Body of pancreas (tissue), 4 donors: ENCODE measurements around the gene UCKL1. TPM values are rescaled to one million over a fixed set of nuclear protein-coding genes. Genes with fewer than 3 reads are reported as not detected.

ENCODE experiments used
- ATAC-seq: fragments of 150-250 bp; one replicate; pipeline ENCODE4 v1.9.1; 2016
- DNase-seq, 4 donors: peaks; one replicate each; pipeline ENCODE4 v3.0.0-alpha.2; 2019
- H3K27ac ChIP-seq, 4 donors: fragments of 200-600 bp; sonication (generic); 1 replicate in 3 of 4; 2 replicates in 1 of 4; pipeline versions ENCODE4 v1.5.1 to v1.6.1; 2016 to 2019; ENCODE audit warnings: mild to moderate bottlenecking in 1 of 4, mixed read lengths in 1 of 4, moderate library complexity in 1 of 4
- H3K27me3 ChIP-seq, 2 donors: fragments of 200-600 bp; sonication (generic); one replicate each; pipeline ENCODE4 v1.6.0; 2016; ENCODE audit warnings: mild to moderate bottlenecking in 1 of 2
- H3K36me3 ChIP-seq, 2 donors: fragments of 200-600 bp; sonication (generic); replicated peaks in 1 of 2; 2 replicates each; pipeline ENCODE4 v1.5.1; 2016; ENCODE audit warnings: low read depth in 2 of 2; ENCODE audit not compliant: insufficient read depth in 1 of 2
- H3K4me1 ChIP-seq: fragments of 200-600 bp; sonication (generic); one replicate; pipeline ENCODE4 v1.6.0; 2016
- H3K4me3 ChIP-seq, 2 donors: fragments of 200-600 bp; sonication (generic); 1 replicate in 1 of 2; 2 replicates in 1 of 2; pipeline ENCODE4 v1.5.1; 2016 to 2019
- H3K9me3 ChIP-seq, 3 donors: fragments of 200-600 bp; sonication (generic); 1 replicate in 2 of 3; 2 replicates in 1 of 3; pipeline ENCODE4 v1.5.1; 2016
- POLR2A ChIP-seq, 3 donors: fragments of 450-650 bp; IDR thresholded peaks; one replicate each; pipeline ENCODE4 v1.6.1; 2016; ENCODE audit warnings: antibody characterized with exemption in 3 of 3, mild to moderate bottlenecking in 2 of 3
- WGBS, 2 donors: methylation state at CpG; one replicate each; pipeline ENCODE4 v1.1.5; 2017; 5-methylcytosine and 5-hydroxymethylcytosine counted together
- intact Hi-C: fragments of 100-400 bp; cut with DNase I; formaldehyde crosslinking; loops from one replicate; pipeline ENCODE4 v1.15.1; 2023
- total RNA-seq, 2 donors: library from RNA; depleted of rRNA; stranded (reverse); fragments of >200 nt; gene quantifications; one replicate each; pipeline ENCODE4 v1.1.0, GENCODE V29; 2016
- TF ChIP-seq, protein P1 (sequence below), 7 experiments: fragments of 450-650 bp in 4 of 7; fragments of 200-600 bp in 3 of 7; sonication (generic) in 3 of 7; IDR thresholded peaks; one replicate each; pipeline ENCODE4 v1.5.1; 2016 to 2019; ENCODE audit warnings: antibody characterized with exemption in 7 of 7

UCKL1 gene
- total RNA-seq, 2 donors from 2014 or later, result 21.0 to 26.0 TPM

DNA sequence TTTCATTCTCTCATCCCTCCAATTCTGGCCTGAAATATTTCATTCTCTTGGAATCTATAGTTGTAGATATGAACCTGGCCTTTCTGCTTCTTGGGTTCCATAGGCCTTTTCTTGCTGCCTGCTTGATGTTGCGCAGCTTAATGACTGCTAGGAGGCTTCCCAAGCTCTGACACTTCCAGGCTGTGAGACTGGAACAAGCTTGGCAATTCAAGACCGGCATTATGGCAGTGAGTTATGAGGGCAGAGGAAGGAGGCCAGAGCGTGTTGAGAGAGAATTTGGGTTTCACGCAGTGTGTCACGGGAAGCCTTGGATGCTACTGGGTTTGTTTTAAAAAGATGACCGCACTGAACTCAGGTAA lies 62.2 kb downstream of the UCKL1 start:
- H3K27ac ChIP-seq, result peak overlapping the region; percentile 57 to 87 (median 68)
- 29 to 31% methylated on average over 6 of the region's 6 CpGs for WGBS, 2 donors
- intact Hi-C loops, result no loop called here
- ATAC-seq, result no peak
- DNase-seq, result no peak
- H3K9me3 ChIP-seq, result no peaks in the 10 kb centered on the region
- TF ChIP-seq, protein P1, sequence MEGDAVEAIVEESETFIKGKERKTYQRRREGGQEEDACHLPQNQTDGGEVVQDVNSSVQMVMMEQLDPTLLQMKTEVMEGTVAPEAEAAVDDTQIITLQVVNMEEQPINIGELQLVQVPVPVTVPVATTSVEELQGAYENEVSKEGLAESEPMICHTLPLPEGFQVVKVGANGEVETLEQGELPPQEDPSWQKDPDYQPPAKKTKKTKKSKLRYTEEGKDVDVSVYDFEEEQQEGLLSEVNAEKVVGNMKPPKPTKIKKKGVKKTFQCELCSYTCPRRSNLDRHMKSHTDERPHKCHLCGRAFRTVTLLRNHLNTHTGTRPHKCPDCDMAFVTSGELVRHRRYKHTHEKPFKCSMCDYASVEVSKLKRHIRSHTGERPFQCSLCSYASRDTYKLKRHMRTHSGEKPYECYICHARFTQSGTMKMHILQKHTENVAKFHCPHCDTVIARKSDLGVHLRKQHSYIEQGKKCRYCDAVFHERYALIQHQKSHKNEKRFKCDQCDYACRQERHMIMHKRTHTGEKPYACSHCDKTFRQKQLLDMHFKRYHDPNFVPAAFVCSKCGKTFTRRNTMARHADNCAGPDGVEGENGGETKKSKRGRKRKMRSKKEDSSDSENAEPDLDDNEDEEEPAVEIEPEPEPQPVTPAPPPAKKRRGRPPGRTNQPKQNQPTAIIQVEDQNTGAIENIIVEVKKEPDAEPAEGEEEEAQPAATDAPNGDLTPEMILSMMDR (IDR thresholded peaks at IDR 0.05), result no peak
- no peak for TF ChIP-seq POLR2A (IDR thresholded peaks at IDR 0.05)
- H3K4me1 ChIP-seq, result peaks cover 41% of the 10 kb centered on the region
- H3K4me3 ChIP-seq, result no peak overlapping the region
- peaks cover 0 to 6% of the 10 kb centered on the region in 2 donors for H3K36me3 ChIP-seq
- no peaks in the 10 kb centered on the region for H3K27me3 ChIP-seq

DNA sequence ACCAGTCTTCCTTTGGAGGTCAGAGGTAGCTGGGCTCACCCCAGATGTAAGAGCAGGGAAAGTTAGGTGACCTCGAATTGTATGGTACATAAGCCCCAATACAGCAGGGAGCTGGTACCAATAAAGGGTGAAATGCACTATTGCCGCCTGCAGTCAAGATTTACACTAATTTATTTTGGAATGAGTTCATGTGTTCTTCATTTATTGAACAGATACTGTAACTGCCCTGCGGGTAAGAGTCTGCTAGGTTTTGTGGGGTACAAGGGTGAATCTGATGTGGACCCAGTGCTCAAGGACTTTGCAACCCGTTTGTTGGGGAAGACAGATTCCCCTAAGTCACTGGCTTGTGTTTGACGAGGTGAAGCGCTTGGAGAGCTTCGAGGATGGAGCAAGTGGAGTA lies 63.8 kb downstream of the UCKL1 start:
- 81 to 85% methylated on average over 7 of the region's 7 CpGs for WGBS, 2 donors
- Histone ChIP-seq H3K9me3 (no peaks in the 10 kb centered on the region), H3K27ac (no peak overlapping the region), H3K27me3 (no peaks in the 10 kb centered on the region), H3K4me3 (no peak overlapping the region), H3K4me1 (peaks cover 26% of the 10 kb centered on the region), H3K36me3 (peaks cover 6% of the 10 kb centered on the region in 2 donors)
- intact Hi-C loops, result no loop called here
- no peak for DNase-seq
- no peak for ATAC-seq
- no peak for TF ChIP-seq POLR2A (IDR thresholded peaks at IDR 0.05)
- TF ChIP-seq, protein P1 (IDR thresholded peaks at IDR 0.05), result no peak

DNA sequence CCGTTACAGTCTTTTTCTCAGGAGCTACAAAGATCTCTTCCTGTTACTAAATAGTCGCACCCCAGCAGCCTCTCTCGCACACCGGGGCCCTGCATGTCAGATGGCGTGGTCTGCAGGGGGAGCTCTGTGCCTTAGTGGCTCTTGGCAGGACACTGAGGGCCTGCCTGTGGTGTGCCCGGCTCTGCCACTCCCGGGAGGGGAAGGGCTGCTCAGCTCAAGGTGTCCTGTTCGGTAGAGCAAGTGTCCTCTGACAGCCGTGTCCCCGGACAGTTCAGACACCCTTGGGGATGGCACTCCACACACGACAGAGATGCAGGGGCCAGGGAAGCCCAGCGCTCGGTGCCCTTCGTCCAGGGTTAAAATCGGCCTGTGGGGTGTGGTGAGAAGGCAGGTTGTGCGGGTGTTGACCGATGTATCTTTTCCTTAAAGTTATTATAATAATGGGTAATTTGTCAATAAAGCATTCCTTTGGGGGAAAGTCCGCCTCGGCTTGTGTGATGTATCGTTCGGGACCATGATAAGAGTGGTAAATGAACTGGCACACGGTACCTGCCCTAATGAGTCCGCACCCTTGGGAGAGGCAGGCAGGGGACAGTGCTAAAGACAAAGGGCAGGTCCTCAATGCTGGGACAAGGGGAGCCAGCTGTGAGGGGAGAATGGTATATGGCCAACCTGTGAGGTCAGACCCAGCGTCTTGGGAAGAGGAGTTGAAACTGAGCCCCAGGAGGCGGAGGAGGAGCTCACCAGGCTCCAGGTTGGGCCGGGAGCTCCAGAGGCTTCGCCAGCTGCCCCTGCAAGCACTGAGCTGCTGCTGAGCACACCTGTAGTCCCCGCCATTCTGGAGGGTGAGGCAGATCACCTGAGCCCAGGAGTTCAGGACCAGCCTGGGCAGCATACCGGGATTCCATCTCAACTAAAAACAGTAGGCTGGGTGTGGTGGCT lies 64.9 kb downstream of the UCKL1 start:
- no peaks in the 10 kb centered on the region for H3K9me3 ChIP-seq
- H3K27ac ChIP-seq, result no peak overlapping the region
- TF ChIP-seq POLR2A (IDR thresholded peaks at IDR 0.05), result no peak
- TF ChIP-seq, protein P1 (IDR thresholded peaks at IDR 0.05), result no peak
- H3K36me3 ChIP-seq, result peaks cover 6% of the 10 kb centered on the region in 2 donors
- ATAC-seq (no peak), DNase-seq (no peak)
- intact Hi-C loops, result no loop called here
- no peak overlapping the region for H3K4me3 ChIP-seq
- H3K4me1 ChIP-seq, result peaks cover 15% of the 10 kb centered on the region
- 85 to 96% methylated on average over 22 to 27 of the region's 29 CpGs for WGBS, 2 donors
- H3K27me3 ChIP-seq, result no peaks in the 10 kb centered on the region

DNA sequence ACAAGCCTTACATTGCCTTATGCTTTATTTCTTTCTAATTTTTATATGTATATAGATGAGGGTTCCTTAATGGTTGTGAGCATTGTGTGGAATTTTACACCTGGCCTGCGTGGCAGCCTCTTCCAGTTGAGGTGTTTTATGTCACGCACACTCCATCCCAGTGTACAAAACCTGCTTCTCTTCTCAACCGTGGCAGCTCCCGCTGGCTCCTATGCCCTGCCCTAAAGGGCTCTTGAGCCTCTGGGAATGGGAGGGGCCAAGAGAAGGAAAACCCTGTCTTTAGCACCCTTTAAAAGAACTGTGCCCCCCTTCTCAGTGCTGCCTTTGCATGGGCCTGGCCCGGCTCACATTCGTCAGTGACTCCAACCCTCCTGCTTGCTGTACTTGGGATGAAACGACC lies 65.6 kb downstream of the UCKL1 start:
- intact Hi-C loops, result no loop called here
- WGBS, 2 donors, result 81 to 86% methylated on average over 7 of the region's 7 CpGs
- H3K27ac ChIP-seq, result no peak overlapping the region
- no peaks in the 10 kb centered on the region for H3K9me3 ChIP-seq
- no peak for TF ChIP-seq POLR2A (IDR thresholded peaks at IDR 0.05)
- TF ChIP-seq, protein P1 (IDR thresholded peaks at IDR 0.05), result no peak
- peaks cover 8% of the 10 kb centered on the region for H3K4me1 ChIP-seq
- ATAC-seq (no peak), DNase-seq (no peak)
- no peak overlapping the region for H3K4me3 ChIP-seq
- peaks cover 6% of the 10 kb centered on the region in 2 donors for H3K36me3 ChIP-seq
- no peaks in the 10 kb centered on the region for H3K27me3 ChIP-seq

DNA sequence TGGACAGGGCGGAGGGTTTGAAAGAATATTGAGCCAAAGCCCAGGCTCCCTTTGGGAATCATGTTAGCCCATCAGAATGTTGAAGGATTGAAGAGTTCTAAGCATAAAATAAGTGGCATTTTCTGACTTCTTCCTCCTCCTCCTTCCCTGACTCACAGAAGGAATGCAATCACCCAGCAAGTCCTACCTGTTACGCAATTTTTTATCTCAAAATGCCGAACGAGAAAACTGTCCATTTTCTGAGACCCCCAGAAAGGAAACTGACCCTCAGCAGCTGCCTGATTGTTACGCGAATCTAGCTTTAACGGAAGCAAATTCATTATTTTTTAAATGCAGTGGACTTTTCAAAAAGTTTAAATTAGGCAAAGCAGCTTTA lies 66.0 kb downstream of the UCKL1 start:
- ATAC-seq (no peak), DNase-seq (no peak)
- intact Hi-C loops, result no loop called here
- Histone ChIP-seq H3K4me3 (no peak overlapping the region), H3K4me1 (peaks cover 8% of the 10 kb centered on the region), H3K27me3 (no peaks in the 10 kb centered on the region), H3K27ac (no peak overlapping the region), H3K36me3 (peaks cover 6% of the 10 kb centered on the region in 2 donors), H3K9me3 (no peaks in the 10 kb centered on the region)
- WGBS, 2 donors, result 75 to 86% methylated on average over 7 of the region's 7 CpGs
- TF ChIP-seq, protein P1 (IDR thresholded peaks at IDR 0.05), result no peak
